Osteoblast (primary cell): ENCODE measurements around the gene SMOC1. TPM values are rescaled to one million over a fixed set of nuclear protein-coding genes. Genes with fewer than 3 reads are reported as not detected.

Source experiments
- DNase-seq: peaks from one replicate; pipeline ENCODE4 v3.0.0; 2011; ENCODE audit warnings: low spot score, mixed read lengths; ENCODE audit not compliant: insufficient read length; ENCODE audit errors: missing footprints
- H2AFZ ChIP-seq: 2 replicates; pipeline ENCODE4 v1.6.0; 2011; ENCODE audit warnings: mild to moderate bottlenecking, low read length
- H3K27ac ChIP-seq: 2 replicates; pipeline ENCODE4 v1.5.1; 2011; ENCODE audit warnings: mild to moderate bottlenecking, low read depth, low read length, moderate library complexity
- H3K27me3 ChIP-seq: 2 replicates; pipeline ENCODE4 v1.6.0; 2012; ENCODE audit warnings: mild to moderate bottlenecking, control low read depth, inconsistent platforms, low read length, moderate library complexity; ENCODE audit not compliant: insufficient read depth
- H3K36me3 ChIP-seq: 2 replicates; pipeline ENCODE4 v1.5.1; 2011; ENCODE audit warnings: mild to moderate bottlenecking, low read length, control low read depth, moderate library complexity; ENCODE audit not compliant: insufficient read depth
- H3K4me1 ChIP-seq: 2 replicates; pipeline ENCODE4 v1.5.1; 2011; ENCODE audit warnings: mild to moderate bottlenecking, low read length, control low read depth, moderate library complexity; ENCODE audit not compliant: insufficient read depth
- H3K4me2 ChIP-seq: 2 replicates; pipeline ENCODE4 v1.6.0; 2011; ENCODE audit warnings: mild to moderate bottlenecking, low read length; ENCODE audit not compliant: insufficient read depth
- H3K4me3 ChIP-seq: fragments of 200-600 bp; sonication (generic); 3 replicates; pipeline ENCODE4 v1.5.1; 2012; ENCODE audit warnings: mild to moderate bottlenecking, low read length, inconsistent platforms; ENCODE audit not compliant: insufficient read depth
- H3K79me2 ChIP-seq: 2 replicates; pipeline ENCODE4 v1.6.0; 2012; ENCODE audit warnings: mild to moderate bottlenecking, low read length, control low read depth, inconsistent platforms; ENCODE audit not compliant: insufficient read depth
- H3K9me3 ChIP-seq: 2 replicates; pipeline ENCODE4 v1.5.1; 2011; ENCODE audit warnings: low read depth, low read length, control low read depth
- H4K20me1 ChIP-seq: 2 replicates; pipeline ENCODE4 v1.6.0; 2012; ENCODE audit warnings: mild to moderate bottlenecking, low read length, control low read depth; ENCODE audit not compliant: insufficient read depth
- total RNA-seq: library from RNA; depleted of rRNA; stranded (reverse); fragments of >200 nt; gene quantifications from 2 replicates; pipeline ENCODE4 v1.2.3, GENCODE V29; 2012
- TF ChIP-seq, protein P1 (sequence below): IDR thresholded peaks from 2 replicates; pipeline ENCODE4 v1.5.1; 2011; ENCODE audit warnings: mild to moderate bottlenecking, low read depth, low read length, moderate library complexity; ENCODE audit errors: extremely low read depth

SMOC1 gene
- total RNA-seq, 1 donor, result 25.7 TPM

DNA sequence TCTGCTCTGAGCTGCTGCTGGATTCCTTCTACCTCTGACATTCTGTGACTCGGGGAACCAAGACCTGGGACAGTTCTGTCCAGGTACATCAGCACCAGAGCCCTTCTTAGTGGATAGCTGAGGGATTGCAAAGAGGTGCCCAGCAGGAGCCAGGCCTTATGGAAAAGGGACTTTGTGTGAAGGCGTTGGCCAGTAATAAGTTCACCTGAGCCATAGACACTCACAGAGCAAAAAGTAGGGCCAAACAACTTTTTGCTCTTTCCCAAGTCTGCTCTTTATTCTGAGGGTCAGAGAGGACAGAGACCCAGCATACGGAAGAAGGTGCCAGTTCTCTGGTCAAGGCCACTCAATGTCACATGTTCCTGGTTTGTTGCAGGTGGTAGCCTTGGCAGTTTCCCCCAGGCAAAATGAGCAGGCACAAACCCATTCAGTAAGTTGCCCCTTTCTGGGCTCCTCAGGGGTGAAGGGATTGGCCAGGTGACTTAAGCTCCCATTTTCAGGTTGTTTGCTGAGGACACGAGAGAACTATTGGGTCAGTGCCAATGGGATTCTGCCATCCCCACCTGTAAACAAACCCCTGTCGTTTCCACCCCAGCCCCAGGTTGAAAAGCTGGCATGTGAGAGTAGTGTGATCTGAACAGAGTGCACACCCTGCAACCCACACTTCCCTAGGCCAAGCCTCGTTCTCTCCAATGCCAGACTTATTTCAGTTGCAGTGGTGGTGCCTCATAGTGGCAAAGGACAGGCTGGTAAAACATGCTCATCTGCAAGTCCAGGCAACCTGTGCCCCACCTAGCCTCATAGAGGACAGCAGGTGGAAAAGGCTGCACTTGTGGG lies 150.3 kb downstream of the SMOC1 start:
- Histone ChIP-seq H3K4me1 (peaks cover 3% of the 10 kb centered on the region), H3K36me3 (no peaks in the 10 kb centered on the region), H3K4me3 (no peak overlapping the region), H3K4me2 (no peak overlapping the region), H3K27me3 (no peaks in the 10 kb centered on the region), H3K79me2 (no peaks in the 10 kb centered on the region), H4K20me1 (no peaks in the 10 kb centered on the region), H3K27ac (no peak overlapping the region), H2AFZ (no peak overlapping the region), H3K9me3 (no peaks in the 10 kb centered on the region)
- no peak for DNase-seq
- TF ChIP-seq, protein P1, sequence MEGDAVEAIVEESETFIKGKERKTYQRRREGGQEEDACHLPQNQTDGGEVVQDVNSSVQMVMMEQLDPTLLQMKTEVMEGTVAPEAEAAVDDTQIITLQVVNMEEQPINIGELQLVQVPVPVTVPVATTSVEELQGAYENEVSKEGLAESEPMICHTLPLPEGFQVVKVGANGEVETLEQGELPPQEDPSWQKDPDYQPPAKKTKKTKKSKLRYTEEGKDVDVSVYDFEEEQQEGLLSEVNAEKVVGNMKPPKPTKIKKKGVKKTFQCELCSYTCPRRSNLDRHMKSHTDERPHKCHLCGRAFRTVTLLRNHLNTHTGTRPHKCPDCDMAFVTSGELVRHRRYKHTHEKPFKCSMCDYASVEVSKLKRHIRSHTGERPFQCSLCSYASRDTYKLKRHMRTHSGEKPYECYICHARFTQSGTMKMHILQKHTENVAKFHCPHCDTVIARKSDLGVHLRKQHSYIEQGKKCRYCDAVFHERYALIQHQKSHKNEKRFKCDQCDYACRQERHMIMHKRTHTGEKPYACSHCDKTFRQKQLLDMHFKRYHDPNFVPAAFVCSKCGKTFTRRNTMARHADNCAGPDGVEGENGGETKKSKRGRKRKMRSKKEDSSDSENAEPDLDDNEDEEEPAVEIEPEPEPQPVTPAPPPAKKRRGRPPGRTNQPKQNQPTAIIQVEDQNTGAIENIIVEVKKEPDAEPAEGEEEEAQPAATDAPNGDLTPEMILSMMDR, result no peak

DNA sequence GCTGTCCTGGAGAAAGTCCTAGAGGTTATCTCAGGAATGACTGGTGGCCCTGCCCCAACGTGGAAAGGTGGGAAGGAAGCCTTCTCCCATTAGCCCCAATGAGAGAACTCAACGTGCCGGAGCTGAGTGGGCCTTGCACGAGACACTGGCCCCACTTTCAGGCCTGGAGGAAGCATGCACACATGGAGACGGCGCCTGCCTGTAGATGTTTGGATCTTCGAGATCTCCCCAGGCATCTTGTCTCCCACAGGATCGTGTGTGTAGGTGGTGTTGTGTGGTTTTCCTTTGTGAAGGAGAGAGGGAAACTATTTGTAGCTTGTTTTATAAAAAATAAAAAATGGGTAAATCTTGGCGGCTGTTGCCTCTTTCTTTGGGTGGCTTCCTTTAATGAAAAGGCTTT lies 152.8 kb downstream of the SMOC1 start:
- Histone ChIP-seq H3K4me3 (no peak overlapping the region), H3K27me3 (no peaks in the 10 kb centered on the region), H3K9me3 (no peaks in the 10 kb centered on the region), H3K4me1 (peaks cover 3% of the 10 kb centered on the region), H2AFZ (no peak overlapping the region), H3K79me2 (no peaks in the 10 kb centered on the region), H3K27ac (no peak overlapping the region), H4K20me1 (no peaks in the 10 kb centered on the region), H3K4me2 (no peak overlapping the region), H3K36me3 (no peaks in the 10 kb centered on the region)
- DNase-seq, result no peak
- TF ChIP-seq, protein P1, result no peak

DNA sequence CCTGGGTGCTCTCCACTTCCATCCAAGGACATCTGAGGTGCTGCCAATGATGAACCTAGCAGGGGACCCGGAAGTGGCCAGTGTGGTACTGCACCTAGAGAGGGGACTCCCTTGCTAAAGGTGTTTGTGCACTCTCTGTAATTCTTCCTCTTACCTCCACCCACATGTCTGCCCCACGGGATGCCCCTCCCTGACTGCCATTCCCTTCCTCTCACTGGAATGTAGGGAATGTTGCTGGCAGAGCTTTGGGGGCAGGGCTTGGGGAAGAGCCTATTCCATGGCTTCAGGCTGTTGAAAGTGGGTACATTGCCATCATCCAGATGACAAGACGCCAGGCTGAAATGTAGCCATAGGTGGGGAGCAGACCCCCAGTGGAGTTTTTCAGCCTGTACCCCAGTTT lies 153.2 kb downstream of the SMOC1 start:
- H3K4me3 ChIP-seq, result no peak overlapping the region
- H3K9me3 ChIP-seq, result no peaks in the 10 kb centered on the region
- H4K20me1 ChIP-seq, result no peaks in the 10 kb centered on the region
- no peak overlapping the region for H3K4me2 ChIP-seq
- no peaks in the 10 kb centered on the region for H3K36me3 ChIP-seq
- no peak overlapping the region for H3K27ac ChIP-seq
- no peaks in the 10 kb centered on the region for H3K27me3 ChIP-seq
- TF ChIP-seq, protein P1, result no peak
- no peaks in the 10 kb centered on the region for H3K79me2 ChIP-seq
- H2AFZ ChIP-seq, result no peak overlapping the region
- DNase-seq, result no peak
- H3K4me1 ChIP-seq, result peaks cover 3% of the 10 kb centered on the region

DNA sequence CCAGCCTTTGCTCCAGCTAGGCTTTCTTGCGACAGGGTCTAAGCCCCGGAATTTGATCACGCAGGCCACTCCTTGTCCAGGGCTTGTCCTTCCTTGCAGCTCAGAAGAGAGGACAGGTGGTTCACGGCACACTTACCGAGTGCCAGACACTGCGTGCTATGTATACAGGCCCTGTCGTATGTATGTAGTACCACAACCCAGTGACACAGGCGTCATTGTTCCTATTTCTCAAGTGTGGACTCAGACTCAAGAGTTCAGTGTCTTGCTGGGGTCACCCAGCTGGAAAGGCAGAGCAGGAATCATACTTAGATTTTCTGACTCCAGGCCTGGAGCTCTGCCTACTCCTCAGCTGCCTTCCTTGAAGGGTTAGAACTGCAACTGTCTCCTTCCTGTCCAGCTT lies 153.9 kb downstream of the SMOC1 start:
- Histone ChIP-seq H4K20me1 (no peaks in the 10 kb centered on the region), H3K4me1 (peaks cover 3% of the 10 kb centered on the region), H3K9me3 (no peaks in the 10 kb centered on the region), H2AFZ (no peak overlapping the region), H3K4me3 (no peak overlapping the region), H3K36me3 (no peaks in the 10 kb centered on the region), H3K27me3 (no peaks in the 10 kb centered on the region), H3K27ac (no peak overlapping the region), H3K79me2 (no peaks in the 10 kb centered on the region), H3K4me2 (no peak overlapping the region)
- DNase-seq, result no peak
- TF ChIP-seq, protein P1, result no peak
